Adrenal gland (tissue), 5 donors: ENCODE results near the gene BEND7.

ENCODE experiments used
- POLR2A ChIP-seq, 2 donors: fragments of 450-650 bp; IDR thresholded peaks; one replicate each; pipeline ENCODE4 v1.6.1; 2017; ENCODE audit warnings: antibody characterized with exemption in 2 of 2, mild to moderate bottlenecking in 2 of 2, moderate library complexity in 1 of 2
- TF ChIP-seq, protein P1 (sequence below), 6 experiments: fragments of 450-650 bp in 4 of 6; fragments of 200-600 bp in 2 of 6; sonication (generic) in 1 of 6; IDR thresholded peaks; 1 replicate in 5 of 6; 2 replicates in 1 of 6; pipeline versions ENCODE4 v1.5.1 to v1.8.0; 2016 to 2021; ENCODE audit warnings: antibody characterized with exemption in 6 of 6, mild to moderate bottlenecking in 2 of 6, moderate library complexity in 1 of 6
- donor health status: DM: no; HTN: no; CAD: no.

GRCh38 chr10:13528123-13528874, 515 bp downstream of the BEND7 start:
- no peak for TF ChIP-seq POLR2A (IDR thresholded peaks at IDR 0.05)
- TF ChIP-seq, protein P1, sequence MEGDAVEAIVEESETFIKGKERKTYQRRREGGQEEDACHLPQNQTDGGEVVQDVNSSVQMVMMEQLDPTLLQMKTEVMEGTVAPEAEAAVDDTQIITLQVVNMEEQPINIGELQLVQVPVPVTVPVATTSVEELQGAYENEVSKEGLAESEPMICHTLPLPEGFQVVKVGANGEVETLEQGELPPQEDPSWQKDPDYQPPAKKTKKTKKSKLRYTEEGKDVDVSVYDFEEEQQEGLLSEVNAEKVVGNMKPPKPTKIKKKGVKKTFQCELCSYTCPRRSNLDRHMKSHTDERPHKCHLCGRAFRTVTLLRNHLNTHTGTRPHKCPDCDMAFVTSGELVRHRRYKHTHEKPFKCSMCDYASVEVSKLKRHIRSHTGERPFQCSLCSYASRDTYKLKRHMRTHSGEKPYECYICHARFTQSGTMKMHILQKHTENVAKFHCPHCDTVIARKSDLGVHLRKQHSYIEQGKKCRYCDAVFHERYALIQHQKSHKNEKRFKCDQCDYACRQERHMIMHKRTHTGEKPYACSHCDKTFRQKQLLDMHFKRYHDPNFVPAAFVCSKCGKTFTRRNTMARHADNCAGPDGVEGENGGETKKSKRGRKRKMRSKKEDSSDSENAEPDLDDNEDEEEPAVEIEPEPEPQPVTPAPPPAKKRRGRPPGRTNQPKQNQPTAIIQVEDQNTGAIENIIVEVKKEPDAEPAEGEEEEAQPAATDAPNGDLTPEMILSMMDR (IDR thresholded peaks at IDR 0.05): no peak
